LNCaP clone FGC (cell line): ENCODE results near the gene NFAT5.
"Not testable (repeated sequence)": the region's sequence is repeated elsewhere in the genome, so short reads cannot be mapped to it uniquely, and the experiment has no call there.

Source experiments
- DNase-seq: peaks from one replicate; pipeline ENCODE4 v3.0.0-alpha.2; 2011; ENCODE audit warnings: low read depth
- H3K4me3 ChIP-seq: 2 replicates; pipeline ENCODE4 v1.5.1; 2011; ENCODE audit warnings: mild to moderate bottlenecking, low read depth, low read length, control low read depth
- TF ChIP-seq, protein P1 (sequence below): IDR thresholded peaks from 2 replicates; pipeline ENCODE4 v1.5.1; 2012; ENCODE audit warnings: mild to moderate bottlenecking; ENCODE audit not compliant: control insufficient read depth, insufficient read depth; ENCODE audit errors: extremely low read depth

NFAT5 gene

DNA sequence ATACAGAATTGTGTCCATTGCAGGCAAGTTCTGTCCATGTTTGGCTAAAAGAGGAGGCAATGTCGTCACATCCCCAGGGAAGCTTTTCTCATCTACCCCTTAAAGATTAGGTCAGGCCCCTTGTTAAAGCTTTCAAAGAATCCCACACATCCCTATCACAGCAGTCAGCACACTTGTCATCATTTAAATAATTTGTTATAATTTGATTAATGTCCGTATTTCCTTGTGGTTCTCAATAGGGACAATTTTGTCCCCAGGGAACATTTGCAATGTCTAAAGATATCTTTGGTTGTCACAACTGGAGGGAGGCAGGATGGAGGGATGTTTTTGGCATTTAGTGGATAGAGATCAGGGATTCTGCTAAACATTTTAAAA is 28.1 kb upstream of the NFAT5 start:
- TF ChIP-seq, protein P1, sequence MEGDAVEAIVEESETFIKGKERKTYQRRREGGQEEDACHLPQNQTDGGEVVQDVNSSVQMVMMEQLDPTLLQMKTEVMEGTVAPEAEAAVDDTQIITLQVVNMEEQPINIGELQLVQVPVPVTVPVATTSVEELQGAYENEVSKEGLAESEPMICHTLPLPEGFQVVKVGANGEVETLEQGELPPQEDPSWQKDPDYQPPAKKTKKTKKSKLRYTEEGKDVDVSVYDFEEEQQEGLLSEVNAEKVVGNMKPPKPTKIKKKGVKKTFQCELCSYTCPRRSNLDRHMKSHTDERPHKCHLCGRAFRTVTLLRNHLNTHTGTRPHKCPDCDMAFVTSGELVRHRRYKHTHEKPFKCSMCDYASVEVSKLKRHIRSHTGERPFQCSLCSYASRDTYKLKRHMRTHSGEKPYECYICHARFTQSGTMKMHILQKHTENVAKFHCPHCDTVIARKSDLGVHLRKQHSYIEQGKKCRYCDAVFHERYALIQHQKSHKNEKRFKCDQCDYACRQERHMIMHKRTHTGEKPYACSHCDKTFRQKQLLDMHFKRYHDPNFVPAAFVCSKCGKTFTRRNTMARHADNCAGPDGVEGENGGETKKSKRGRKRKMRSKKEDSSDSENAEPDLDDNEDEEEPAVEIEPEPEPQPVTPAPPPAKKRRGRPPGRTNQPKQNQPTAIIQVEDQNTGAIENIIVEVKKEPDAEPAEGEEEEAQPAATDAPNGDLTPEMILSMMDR, result no peak
- no peak for DNase-seq
- no peak overlapping the region for H3K4me3 ChIP-seq

DNA sequence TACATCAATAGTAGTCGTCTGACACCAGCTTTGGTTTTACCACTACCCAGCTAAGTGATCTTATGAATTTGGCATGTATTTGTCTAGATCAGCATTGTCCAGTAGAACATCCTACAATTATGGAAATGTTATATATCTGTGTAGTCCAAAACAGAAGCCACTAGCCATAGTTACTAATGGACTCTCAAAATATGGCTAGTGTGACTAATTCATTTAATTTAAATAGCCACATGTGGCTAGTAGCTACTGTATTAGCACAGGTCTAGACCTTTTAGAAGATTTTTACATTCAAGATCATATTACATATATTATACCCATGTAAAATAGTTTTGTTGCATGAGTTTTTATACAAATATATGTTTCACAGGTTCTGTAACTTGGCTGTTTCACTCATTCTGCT is 27.0 kb upstream of the NFAT5 start:
- TF ChIP-seq, protein P1, result no peak
- DNase-seq, result no peak
- no peak overlapping the region for H3K4me3 ChIP-seq

DNA sequence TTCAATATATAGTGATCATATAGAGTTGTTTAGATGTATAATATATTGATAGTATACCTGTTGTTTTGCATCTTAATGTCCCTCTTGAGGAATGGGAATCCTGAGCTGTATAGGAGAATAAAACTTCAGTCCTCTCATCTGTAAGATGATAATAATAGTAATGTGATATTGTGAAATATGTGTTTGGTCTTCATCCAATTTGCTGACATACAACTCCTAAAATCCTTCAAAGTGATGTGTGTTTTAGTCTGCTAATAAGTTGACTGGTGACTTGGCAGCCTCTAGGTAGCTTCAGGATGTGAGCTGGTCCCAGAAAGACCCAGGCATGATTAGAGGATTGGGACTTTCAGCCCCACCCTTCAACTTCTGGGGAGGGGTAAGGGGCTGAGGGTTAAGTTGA is 22.8 kb upstream of the NFAT5 start:
- TF ChIP-seq, protein P1, result no peak
- no peak for DNase-seq

DNA sequence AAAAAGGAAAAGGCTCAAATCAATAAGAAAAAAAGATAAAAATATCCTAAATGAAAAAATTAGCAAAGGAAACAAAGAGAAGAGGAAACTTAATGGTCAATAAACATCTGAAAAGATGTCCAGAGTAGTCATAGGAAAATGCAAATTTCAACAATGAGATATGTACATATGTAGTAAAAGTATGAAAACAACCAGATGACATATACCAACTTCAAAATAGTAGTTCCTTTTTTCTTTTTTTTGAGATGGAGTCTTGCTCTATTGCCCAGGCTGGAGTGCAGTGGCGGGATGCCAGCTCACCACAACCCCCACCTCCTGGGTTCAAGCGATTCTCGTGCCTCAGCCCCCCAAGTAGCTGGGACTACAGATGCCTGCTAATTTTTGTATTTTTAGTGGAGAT is 21.7 kb upstream of the NFAT5 start:
- no peak overlapping the region for H3K4me3 ChIP-seq
- TF ChIP-seq, protein P1, result no peak
- DNase-seq, result no peak

More for the DNA sequence above, 22.8 kb upstream of the NFAT5 start:
- no peak overlapping the region for H3K4me3 ChIP-seq

DNA sequence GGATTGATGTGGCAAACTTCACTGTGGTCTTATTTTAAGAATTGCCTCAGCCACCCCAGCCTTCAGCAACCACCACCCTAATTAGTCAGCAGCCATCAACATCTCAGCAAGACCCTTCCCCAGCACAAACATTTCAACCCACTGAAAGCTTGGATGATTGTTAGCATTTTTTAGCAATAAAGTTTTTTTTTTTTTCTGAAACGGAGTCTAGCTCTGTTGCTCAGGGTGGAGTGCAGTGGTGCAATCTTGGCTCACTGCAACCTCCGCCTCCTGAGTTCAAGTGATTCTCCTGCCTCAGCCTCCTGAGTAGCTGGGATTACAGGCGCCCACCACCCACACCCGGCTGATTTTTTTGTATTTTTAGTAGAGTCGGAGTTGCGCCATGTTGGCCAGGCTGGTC is 19.1 kb upstream of the NFAT5 start:
- not testable (repeated sequence) for DNase-seq, H3K4me3 ChIP-seq

DNA sequence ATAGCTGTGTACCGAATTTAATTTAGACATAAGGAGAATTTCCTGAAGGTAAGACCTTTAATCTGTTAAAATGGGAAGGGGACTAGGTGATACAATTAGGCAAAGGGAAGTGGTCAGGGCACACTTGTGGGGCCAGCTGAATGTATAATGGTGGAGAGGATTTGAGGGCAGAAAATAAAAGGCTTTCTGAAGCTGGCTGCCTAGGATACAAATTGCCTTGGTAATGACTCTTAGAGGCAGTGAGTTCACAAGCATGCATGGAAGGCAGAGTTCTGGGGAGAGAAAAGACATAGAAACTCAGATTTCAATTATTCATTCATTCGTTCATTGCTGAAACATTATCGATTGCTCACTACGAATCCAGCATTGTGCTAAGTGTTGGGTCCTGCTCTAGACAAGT is 12.4 kb upstream of the NFAT5 start:
- no peak for DNase-seq
- H3K4me3 ChIP-seq, result no peak overlapping the region
- TF ChIP-seq, protein P1, result no peak

DNA sequence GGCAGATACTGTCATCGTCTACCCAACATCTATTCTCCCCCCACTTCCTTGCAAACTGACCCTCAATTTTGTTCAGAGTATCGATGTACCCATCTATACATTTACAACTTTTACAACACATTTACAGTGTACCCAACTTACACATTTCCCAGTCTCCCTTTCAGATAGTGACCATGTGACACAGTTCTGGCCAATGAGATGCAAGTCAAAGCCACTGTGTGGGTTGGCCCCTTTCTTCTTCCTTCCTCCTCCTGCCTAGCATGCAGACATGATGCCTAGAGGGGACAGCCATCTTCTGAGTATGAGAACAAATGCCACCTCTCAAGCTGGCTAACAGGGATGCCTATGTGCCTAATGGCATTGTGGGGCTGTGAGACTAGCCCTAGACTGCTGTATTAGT is 11.3 kb upstream of the NFAT5 start:
- TF ChIP-seq, protein P1, result no peak
- DNase-seq, result no peak
- H3K4me3 ChIP-seq, result no peak overlapping the region

DNA sequence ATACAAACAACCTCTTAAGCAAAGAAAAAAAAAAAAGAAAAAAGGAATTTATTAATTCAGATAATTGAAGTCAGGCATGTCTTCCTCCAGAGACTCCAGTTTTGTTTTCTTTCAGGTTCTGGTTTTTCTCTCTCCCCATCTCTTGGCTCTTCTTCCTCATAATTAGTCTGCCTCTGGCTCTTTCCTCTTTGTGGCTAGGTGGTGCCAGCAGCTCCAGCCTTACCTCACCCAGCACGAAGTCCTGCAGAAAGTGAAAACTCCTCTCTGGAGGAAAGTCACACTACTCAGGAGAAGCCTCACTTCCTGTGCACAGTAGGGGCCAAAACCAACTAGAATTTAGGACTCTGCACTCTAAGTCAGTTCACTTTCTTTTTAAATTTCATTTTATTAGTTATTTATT is 10.3 kb upstream of the NFAT5 start:
- no peak overlapping the region for H3K4me3 ChIP-seq
- TF ChIP-seq, protein P1, result no peak
- no peak for DNase-seq
